NCI-H345 treated with DMSO at 0.1 percent for 48 hours (cell line): ENCODE data around the gene LRRC25.
"Not testable (repeated sequence)": the region's sequence is repeated elsewhere in the genome, so short reads cannot be mapped to it uniquely, and the experiment has no call there.

Experiments used
- DNase-seq: peaks from one replicate; lab custom pipeline; 2025; ENCODE audit not compliant: unreplicated experiment; lab: John Stamatoyannopoulos, UW

LRRC25 gene

DNA sequence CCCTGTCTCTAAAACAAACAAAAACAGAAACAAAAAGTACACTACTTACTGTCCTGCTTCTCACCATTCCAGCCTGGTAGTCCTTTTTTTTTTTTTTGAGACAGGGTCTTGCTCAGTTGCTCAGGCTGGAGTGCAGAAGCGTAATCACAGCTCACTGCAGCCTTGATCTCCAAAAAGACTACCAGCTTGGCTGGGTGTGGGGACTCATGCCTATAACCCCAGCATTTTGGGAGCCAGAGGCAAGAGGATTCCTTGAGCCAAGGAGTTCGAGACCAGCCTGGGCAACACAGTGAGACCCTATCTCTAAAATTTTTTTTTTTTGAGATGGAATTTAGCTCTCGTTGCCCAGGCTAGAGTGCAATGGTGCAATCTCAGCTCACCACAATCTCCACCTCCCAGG, 16.6 kb downstream of the LRRC25 start:
- no peak for DNase-seq

DNA sequence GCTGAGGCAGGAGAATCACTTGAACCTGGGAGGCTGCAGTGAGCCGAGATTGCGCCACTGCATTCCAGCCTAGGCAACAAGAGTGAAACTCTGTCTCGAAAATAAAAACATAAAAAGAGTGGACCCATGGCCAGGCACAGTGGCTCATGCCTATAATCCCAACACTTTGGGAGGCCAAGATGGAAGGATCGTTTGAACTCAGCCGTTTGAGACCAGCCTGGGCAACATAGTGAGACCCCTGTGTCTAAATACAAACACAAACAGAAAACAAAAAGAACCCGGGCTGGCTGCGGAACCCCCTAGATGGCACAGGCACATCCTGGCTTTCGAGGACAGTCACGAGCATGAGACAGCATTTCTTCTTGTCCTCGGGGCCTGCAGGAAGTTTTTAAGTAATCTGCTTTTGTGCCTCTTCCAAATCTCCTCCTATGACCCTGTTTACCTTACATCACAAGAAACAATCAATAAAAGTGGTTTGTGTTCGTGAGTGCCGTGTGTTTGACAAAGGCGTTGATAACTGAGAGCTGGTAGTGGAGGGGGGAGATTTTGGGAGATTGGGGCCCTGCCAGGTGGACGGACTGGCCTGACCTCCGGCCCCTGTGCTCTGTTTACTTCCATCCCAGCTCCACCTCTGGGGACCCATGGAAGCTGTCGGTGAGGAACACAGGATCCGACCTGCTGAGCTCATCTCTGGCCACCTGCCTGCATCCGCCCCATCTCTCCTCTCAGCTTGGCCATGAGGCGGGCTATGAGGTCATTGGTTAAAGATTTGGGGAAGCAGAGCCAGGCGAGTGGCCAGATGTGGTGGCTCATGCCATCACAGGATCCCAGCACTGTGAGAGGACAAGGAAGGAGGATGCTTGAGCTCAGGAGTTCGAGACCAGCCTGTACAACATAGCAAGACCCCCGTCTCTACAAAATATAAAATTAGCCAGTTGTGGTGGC, 17.3 kb downstream of the LRRC25 start:
- no peak for DNase-seq

DNA sequence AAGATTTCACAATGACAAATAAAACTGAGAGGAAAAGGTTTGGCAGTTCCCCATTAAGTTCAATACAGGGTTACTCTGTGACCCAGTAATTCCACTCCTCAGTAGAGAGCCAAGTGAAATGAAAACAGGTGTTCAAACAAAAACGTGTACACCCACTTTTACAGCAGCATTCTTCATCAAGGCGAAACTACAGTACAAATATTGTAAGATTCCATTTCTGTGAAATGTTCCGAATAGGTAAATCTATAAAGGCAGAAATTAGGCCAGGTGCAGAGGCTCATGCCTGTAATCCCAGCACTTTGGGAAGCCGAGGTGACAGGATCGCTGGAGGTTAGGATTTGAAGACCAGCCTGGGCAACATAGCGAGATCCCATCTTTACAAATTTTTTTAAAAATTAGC, 20.4 kb downstream of the LRRC25 start:
- DNase-seq, result peak; percentile 28

DNA sequence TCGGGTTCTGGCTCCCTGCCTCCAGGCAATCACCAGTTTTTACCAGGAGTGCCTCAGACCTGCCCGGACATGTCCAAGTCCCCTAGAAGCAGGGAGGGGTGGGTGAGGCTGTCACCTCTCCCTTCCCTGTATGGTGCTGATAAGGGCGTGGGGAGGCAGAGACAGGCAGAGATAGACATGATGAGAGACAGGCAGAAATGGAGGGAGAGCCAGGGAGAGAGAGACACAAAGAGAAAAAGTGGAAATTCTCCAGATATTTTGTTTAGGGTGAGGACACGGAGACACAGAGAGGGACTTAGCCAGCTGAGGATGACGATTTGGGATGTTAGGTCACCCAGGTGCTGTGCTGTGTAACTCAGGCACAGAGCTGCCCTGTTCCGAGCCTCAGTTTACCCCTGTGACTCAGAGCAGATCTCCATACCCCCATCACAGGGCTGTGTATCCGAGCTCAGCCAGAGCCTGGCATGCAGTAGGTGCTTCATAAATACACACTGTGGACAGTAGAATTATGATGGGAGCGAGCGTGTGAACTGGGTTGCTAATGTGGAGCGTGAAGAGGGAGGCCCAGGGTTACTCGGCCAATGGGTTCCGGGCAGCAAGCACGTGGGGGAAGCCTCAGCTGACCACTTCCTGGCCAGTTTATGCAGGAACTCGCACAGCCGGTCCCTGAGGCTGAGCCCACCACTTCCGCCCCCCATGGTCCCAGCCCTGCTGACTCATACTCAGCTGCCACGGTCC, 23.4 kb downstream of the LRRC25 start:
- DNase-seq, result peak; percentile 51

DNA sequence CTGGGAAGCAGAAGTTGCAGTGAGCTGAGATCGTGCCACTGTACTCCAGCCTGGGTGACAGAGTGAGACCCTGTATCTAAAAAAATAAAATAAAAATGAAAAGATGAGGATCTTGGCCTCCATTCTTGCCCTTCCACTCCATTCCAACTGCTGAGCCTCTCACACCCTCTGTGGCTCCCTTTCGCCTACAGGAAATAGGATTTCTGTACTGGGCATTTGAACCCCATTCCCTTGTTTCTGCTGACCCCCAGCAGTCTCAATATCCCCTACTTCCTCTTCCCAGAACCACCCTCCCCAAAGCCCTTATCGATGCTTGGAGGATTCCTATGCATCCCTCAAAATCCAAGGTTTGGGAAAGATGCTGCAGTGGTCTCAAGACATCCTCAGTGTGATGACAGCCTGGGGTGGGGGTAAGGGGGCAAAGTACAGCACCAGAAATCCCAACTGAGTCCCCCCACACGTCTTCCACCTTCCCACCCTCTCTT, 24.0 kb downstream of the LRRC25 start:
- no peak for DNase-seq

DNA sequence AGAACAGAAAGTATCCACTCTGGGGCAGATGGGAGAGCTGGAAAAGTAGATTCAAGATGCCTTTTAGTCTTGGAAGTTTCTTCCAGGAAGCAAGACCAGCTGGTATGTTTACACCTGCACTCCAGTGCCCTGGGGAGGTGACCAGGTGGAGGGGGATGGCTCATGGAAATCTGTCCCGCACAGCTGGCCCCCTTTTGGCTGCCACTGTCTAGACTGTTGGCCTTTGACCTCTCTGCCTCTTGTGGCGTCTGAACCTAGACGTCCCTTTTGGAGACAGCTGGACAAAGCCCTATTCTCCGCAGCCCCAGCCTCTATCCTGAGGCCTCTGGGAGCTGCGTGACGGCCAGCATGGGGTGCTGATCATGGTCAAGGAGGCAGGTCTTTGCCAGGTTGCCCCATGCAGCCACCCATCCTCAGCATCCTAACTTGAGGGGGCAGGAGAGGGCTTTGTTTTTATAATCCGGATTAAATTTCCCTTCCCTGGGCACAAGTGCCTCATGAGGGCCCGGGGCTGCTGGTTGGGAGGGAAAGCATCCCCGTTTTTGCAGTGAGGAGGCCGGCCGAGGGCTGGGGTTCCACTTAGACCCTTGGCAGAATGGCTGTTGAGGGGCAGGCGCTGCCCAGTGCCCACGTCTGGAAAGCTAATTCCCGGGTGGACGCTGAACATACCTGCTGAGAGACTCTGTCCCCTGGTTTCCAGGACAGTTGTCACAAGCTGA, 28.8 kb downstream of the LRRC25 start:
- no peak for DNase-seq

DNA sequence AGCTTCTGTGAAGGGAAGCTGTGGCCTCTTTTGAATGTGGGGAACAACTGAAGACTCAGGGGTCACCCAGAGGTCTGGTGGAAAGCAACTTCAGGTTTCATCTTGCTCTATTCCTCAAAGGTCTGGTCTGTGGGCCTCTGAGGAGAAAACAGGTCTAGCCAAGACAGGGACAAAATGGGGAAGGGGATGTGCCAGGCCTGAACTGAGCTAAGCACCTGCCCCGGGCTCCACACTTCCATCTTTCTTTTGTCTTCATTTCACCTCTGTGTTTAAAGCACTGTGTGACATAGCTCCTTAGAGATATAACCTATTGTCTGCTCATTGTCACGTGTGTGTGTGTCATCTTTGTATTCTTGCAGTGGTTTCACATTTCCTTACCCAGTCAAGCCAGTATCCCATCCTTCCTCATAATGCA, 31.4 kb downstream of the LRRC25 start:
- no peak for DNase-seq

DNA sequence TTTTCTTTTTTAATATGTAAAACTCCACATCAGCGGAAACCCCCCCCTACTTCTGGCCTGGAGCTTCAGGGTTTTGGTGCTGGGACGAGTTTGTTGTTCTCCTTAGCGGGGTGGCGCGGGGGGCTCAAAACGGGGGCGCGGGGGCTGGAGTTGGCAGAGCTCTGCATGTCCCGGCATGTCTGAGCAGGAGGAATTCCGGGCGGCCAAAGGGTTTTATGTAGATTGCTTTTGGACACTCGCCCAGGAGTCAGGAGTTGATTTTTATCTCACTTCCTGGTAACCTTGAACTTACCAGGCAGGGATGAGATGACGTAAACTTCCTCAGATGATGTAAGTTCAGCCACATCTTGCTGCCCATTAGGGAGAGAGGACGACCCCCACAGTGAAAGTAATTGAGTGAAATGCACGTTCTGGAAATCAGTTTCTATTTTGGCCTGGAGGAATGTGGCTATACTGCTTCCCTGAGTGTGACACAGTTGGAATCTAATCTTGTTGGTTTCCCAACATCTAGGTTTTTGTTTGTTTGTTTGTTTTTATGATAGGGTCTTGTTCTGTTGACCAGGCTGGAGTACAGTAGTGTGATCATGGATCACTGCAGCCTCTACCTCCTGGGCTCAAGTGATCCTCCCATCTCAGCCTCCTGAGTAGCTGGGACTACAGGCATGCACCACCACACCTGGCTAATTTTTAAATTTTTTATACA, 32.4 kb downstream of the LRRC25 start:
- DNase-seq, result peak; percentile 40

DNA sequence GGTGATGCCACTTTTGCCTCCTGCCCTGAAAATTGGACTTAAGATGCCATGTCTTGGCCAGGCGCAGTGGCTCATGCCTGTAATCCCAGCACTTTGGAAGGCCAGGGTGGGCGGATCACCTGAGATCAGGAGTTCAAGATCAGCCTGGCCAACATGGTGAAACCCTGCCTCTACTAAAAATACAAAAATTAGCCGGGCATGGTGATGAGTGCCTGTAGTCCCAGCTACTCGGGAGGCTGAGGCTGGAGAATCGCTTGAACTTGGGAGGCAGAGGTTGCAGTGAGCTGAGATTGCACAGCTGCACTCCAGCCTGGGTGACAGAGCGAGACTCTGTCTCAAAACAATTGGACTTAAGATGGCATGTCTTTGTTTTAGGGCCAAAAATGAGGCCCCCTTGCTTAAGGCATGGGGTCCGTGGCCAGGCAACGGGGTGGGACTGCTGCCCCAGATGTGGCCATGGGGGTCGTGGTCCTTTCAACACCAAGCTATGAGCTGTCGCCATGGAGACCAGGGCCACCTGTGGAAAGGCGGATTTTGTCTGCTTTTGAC, 33.1 kb downstream of the LRRC25 start:
- not testable (repeated sequence) for DNase-seq

DNA sequence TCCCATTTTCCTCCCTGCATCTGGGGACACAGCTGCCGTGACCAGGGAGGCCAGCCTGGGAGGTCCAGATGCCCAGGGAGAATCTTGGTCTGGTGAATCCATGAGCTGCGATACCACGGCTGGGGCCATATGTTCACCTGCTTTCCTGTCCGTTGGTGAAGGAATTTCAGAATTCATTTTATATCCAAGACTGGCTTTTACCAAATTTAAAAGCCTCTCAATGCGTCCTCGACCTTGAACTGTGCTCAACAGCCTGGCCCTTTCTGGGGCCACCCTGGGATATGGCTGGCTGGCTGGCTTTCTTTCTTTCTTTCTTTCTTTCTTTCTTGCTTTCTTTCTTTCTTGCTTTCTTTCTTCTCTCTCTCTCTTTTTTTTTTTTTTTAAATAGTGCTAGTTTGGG, 33.6 kb downstream of the LRRC25 start:
- no peak for DNase-seq

DNA sequence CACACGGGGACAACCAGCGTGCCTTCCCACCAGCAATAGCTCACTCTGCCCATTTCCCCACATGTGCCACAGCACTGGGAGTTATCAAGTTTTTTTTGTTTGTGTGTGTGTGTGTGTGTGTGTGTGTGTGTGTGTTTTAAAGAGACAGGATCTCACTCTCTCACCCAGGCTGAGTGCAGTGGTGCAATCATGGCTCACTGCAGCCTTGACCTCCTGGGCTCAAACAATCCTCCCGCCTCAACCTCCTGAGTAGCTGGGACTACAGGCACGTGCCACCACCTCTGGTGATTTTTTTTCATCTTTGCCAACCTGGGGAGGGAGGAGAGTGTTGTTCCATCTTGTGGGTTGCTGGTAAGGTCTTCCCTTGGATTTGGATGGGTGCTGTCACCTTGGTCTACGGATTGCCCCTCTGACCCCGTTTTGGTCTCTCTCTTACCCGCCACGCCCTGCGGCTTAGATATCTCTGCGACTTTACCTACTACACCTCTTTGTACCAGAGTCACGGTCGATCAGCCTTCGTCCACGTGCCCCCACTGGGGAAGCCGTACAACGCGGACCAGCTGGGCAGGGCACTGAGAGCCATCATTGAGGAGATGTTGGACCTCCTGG, 34.4 kb downstream of the LRRC25 start:
- DNase-seq, result no peak

DNA sequence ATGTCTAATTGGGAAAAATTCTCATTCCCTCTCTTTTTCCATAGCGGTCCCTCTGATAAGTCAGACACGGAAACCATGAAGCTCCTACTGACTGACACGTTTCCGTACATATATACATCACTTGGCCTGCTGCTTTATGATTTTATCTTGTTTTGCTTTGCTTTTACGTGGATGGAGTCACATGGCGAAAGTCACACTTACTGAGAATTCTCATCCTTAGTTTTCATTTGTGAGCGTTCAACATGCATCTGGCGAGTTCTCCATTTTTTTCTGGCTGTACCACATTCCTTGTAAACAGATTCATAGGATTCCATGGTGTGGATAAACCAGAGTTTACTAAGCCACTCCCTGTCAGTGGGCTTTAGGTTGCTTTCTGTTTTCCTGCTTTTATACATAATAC, 35.8 kb downstream of the LRRC25 start:
- no peak for DNase-seq

DNA sequence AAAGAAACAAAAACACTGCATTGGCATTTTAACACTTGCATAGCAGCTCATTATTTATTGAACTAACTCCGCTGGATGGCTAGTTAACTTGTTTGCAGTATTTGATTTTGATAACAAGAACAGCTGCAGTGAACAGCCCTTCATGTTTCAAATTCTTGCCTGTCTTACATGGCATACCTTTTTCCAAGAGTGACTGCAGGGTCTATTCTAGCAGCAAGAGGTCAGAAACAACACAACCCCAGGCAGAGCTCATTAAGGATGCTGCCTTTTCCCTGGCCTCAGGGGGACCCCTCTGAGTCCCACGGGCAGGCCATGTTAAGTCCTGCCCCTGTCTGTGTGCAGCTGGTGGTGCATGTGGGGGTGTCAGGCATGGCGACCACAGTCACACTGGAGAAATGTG, 40.4 kb downstream of the LRRC25 start:
- DNase-seq, result no peak

DNA sequence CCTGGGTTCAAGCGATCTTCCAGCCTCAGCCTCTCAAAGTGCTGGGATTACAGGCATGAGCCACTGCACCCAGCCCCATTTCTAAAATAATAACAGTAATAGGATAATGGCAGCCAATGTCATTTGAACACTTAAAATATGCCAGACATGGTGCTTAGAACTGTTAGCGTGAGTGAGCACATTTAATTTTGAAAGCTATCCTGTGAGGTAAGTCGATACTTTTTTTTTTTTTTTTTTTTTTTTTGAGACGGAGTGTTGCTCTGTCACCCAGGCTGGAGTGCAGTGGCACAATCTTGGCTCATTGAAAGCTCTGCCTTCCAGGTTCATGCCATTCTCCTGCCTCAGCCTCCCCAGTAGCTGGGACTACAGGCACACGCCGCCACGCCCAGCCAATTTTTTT, 42.7 kb downstream of the LRRC25 start:
- not testable (repeated sequence) for DNase-seq

DNA sequence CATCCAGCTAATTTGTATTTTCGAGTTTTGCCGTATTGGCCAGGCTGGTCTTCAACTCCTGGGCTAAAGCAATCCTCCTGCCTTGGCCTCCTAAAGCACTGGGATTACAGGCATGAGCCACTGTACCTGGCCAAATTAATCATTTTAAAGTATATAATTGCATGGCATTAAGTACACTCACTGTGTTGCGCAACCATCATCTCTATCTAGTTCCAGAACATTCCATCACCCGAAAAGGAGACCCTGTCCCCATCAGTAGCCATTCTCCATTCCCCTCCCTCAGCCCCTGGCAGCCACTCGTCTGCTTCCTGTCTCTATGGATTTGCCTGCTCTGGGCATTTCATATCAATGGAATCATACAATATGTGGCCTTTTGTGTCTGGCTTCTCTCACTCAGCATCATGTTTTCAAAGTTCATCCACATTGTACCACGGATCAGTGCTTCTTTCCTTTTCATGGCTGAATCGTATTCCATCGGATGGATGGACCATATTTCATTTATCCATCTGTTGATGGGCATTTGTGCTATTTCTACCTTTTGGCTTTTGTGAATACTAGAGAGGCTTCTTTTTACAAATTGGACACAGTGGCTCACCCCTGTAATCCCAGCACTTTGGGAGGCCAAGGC, 43.9 kb downstream of the LRRC25 start:
- DNase-seq, result no peak

DNA sequence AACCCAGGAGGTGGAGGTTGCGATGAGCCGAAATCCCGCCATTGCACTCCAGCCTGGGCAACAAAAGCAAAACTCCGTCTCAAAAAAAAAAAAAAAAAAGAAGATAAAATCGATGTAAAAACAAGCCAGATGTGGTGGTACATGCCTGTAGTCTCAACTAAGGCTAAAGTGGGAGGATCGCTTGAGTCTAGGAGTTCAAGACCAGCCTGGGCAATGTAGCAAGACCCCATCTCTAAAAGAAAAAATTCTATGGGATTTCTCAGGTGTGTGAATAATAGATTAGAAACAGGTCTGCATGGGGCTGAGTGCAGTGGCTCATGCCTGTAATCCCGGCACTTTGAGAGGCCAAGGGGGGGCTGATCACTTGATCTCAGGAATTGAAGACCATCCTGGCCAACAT, 45.9 kb downstream of the LRRC25 start:
- no peak for DNase-seq

DNA sequence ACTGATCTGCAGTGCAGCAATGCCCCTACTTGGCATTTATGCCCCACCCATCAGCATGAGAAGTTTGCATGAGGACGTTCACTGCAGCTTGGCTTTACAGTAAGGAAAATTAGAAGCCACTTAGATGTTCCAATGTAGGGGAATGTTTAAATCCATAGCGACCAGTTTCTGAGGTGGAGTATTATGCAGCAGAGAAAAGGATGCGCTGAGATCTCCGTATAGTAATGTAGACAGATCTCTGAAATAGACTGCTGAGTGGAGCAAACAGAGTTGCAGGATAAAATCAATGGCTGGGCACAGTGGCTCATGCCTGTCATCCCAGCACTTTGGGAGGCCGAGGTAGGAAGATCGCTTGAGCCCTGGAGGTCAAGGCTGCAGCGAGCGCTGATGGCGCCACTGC, 46.9 kb downstream of the LRRC25 start:
- no peak for DNase-seq

DNA sequence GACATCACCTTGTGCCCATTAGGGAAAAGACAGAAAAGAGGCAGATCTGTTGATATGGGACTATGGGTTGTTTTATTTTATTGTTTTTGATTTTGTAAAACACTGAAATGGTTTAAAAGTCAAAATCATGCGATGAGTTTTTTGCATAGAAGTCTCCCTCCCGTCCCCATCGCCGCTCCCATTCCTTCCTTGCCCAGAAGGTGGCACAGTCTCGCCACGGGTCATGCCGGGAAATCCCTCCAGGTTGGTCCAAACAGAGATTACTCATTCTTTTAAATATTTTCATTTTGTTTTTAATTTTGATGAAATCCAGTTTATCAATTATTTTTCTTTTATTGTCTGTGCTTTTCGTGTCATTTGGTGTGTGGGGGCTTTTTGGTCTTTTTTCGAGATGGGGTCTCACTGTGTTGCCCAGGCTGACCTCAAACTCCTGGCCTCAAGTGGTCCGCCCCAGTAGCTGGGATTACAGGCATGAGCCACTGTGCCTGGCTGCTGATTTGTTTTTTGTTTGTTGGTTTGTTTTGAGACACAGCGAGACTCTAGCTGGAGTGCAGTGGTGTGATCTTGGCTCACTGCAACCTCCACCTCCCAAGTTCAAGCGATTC, 47.8 kb downstream of the LRRC25 start:
- DNase-seq, result no peak

DNA sequence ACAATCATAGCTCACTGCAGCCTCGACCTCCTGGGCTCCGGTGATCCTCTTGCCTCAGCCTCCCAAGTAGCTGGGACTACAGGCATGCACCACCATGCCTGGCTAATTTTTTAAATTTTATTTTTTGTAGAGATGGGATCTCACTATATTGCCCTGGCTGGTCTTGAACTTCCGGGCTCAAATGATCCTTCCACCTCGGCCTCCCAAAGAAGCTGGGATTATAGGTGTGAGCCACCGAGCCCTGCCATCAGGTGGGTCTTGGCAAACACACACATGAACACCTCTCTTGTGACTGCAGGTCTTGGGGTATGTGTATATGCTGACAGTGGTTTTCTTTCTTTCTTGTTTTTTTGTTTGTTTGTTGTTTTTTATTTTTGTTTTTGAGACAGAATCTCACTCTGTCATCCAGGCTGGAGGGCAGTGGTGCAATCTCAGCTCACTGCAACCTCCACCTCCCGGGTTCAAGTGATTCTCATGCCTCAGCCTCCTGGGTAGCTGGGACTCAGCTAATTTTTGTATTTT, 48.5 kb downstream of the LRRC25 start:
- DNase-seq, result not testable (repeated sequence)
